Activated naive CD8-positive, alpha-beta T cell treated with anti-CD3 and anti-CD28 coated beads for 36 hours (primary cell): ENCODE data around the gene SIPA1. TPM values are rescaled to one million over a fixed set of nuclear protein-coding genes. Genes with fewer than 3 reads are reported as not detected.
"Not testable (repeated sequence)": the region's sequence is repeated elsewhere in the genome, so short reads cannot be mapped to it uniquely, and the experiment has no call there.

Source experiments
- DNase-seq: peaks from one replicate; pipeline ENCODE4 v3.0.0; 2021
- H3K27ac Mint-ChIP-seq: one replicate; pipeline ENCODE4 v1.8.0; 2022; ENCODE audit warnings: mild to moderate bottlenecking, moderate library complexity, mixed read lengths
- H3K27me3 Mint-ChIP-seq: one replicate; pipeline ENCODE4 v1.8.0; 2022; ENCODE audit warnings: mild to moderate bottlenecking, mixed read lengths
- H3K36me3 Mint-ChIP-seq: one replicate; pipeline ENCODE4 v1.8.0; 2021; ENCODE audit warnings: mild to moderate bottlenecking, mixed read lengths
- H3K4me1 Mint-ChIP-seq: one replicate; pipeline ENCODE4 v1.8.0; 2021; ENCODE audit warnings: mixed read lengths
- H3K4me3 Mint-ChIP-seq: one replicate; pipeline ENCODE4 v1.8.0; 2022; ENCODE audit warnings: mild to moderate bottlenecking, moderate library complexity, mixed read lengths
- H3K9me3 Mint-ChIP-seq: one replicate; pipeline ENCODE4 v1.8.0; 2022; ENCODE audit warnings: mixed read lengths
- total RNA-seq, 2 experiments: library from RNA; stranded (reverse); gene quantifications; one replicate each; pipeline ENCODE4 v1.2.3, GENCODE V29; 2021

Gene SIPA1
- total RNA-seq, 2 experiments from 2014 or later: 123 to 127 TPM

- H3K4me3 Mint-ChIP-seq: no peak overlapping the region
- no peak for DNase-seq
- H3K4me1 Mint-ChIP-seq: peaks cover 6% of the 10 kb centered on the region
- no peaks in the 10 kb centered on the region for H3K9me3 Mint-ChIP-seq
- no peaks in the 10 kb centered on the region for H3K36me3 Mint-ChIP-seq
- H3K27ac Mint-ChIP-seq: no peak overlapping the region
- no peaks in the 10 kb centered on the region for H3K27me3 Mint-ChIP-seq
Measured at GRCh38 chr11:65672180-65672860, 34.4 kb downstream of the SIPA1 start.

- Mint-ChIP-seq H3K36me3 (no peaks in the 10 kb centered on the region), H3K4me1 (peaks cover 6% of the 10 kb centered on the region), H3K27ac (no peak overlapping the region), H3K27me3 (no peaks in the 10 kb centered on the region), H3K9me3 (no peaks in the 10 kb centered on the region), H3K4me3 (no peak overlapping the region)
- no peak for DNase-seq
Measured at GRCh38 chr11:65672982-65673381, 35.1 kb downstream of the SIPA1 start.

DNA sequence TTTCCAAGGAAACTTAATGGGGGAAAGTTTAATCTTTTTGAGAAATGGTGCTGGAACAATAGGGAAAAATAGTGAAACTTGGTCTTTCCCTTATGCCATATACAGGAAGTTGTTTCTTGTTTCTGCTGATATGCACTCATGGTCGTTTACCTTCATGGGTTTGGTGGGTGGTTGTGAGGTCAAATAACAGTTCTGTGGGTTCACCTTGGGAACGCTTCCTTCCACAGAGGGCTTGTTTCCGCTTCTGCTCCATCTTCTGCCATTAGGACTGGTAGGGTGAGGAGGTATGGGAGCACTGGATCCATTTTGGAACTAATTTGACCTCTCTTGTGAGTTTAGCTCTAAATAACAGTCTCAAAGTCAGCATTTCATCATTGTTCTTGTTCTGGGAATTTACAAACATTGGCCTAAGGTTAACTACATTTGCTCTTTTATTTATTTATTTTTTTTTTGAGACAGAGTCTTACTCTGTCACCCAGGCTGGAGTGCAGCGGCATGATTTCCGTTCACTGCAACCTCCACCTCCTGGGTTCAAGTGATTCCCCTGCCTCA, 42.4 kb downstream of the SIPA1 start:
- Mint-ChIP-seq H3K4me3 (no peak overlapping the region), H3K9me3 (no peaks in the 10 kb centered on the region), H3K4me1 (no peaks in the 10 kb centered on the region), H3K27me3 (no peaks in the 10 kb centered on the region), H3K36me3 (no peaks in the 10 kb centered on the region), H3K27ac (no peak overlapping the region)
- DNase-seq: no peak

DNA sequence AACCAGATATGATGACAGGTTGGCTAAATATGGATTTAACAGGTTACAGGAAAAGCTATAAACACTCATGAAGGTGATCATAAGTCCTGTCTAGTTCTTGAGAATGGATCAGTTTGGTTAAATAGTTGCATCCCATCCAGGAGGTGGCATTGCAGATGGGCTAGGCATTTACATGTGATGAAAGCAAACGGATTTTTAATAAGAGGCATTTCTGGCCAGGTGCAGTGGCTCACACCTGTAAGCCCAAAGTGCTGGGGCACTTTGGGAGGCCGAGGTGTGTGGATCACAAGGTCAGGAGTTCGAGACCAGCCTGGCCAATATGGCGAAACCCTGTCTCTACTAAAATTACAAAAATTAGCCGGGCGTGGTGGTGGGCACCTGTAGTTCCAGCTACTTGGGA, 45.6 kb downstream of the SIPA1 start:
- H3K36me3 Mint-ChIP-seq, H3K9me3 Mint-ChIP-seq, H3K4me3 Mint-ChIP-seq, H3K27ac Mint-ChIP-seq, DNase-seq, H3K27me3 Mint-ChIP-seq, H3K4me1 Mint-ChIP-seq: not testable (repeated sequence)

DNA sequence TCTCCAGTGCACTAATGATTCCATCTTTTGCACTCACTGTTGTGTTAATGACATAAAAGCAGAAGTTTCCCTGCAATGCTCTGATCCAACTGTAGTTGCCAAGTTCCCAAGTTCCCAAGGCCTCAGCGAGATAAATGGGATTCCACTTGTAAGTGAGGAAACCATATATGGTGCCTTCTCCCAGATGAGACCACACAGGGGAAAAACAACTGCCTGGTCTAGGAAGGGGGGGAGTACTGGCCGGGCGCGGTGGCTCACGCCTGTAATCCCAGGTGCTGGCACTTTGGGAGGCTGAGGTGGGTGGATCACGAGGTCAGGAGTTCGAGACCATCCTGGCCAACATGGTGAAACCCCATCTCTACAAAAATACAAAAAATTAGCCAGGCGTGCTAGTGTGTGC, 48.1 kb downstream of the SIPA1 start:
- H3K4me1 Mint-ChIP-seq: no peaks in the 10 kb centered on the region
- DNase-seq: no peak
- no peaks in the 10 kb centered on the region for H3K27me3 Mint-ChIP-seq
- no peak overlapping the region for H3K4me3 Mint-ChIP-seq
- H3K9me3 Mint-ChIP-seq: no peaks in the 10 kb centered on the region
- no peaks in the 10 kb centered on the region for H3K36me3 Mint-ChIP-seq
- H3K27ac Mint-ChIP-seq: no peak overlapping the region

GRCh38 chr11:65691847-65692246, 53.9 kb downstream of the SIPA1 start:
- not testable (repeated sequence) for H3K27ac Mint-ChIP-seq

DNA sequence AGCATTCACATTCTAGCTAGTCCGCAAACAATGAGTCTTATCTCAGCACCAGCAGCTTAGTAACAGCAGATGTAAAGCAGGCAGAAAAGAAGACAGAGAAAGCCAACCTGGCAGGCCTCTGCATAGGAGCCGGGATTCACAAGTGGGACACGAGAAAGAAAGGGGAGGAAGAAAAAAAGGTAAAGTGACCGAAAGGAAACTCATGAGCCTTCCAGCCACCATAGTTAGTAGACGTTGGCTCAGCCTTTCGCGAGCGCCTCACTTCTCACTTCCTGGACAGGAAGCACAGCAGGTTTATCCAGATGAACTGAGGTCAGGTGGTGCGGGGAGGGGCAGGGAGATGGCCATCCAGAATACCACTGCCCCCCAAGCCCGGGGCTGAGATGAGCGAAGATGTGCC, 54.5 kb downstream of the SIPA1 start:
- Mint-ChIP-seq H3K27me3 (no peaks in the 10 kb centered on the region), H3K27ac (no peak overlapping the region), H3K4me1 (peaks cover 3% of the 10 kb centered on the region), H3K36me3 (no peaks in the 10 kb centered on the region), H3K9me3 (no peaks in the 10 kb centered on the region), H3K4me3 (no peak overlapping the region)
- no peak for DNase-seq

More at GRCh38 chr11:65691847-65692246, 53.9 kb downstream of the SIPA1 start:
- not testable (repeated sequence) for H3K4me3 Mint-ChIP-seq, H3K27me3 Mint-ChIP-seq, H3K4me1 Mint-ChIP-seq, DNase-seq, H3K9me3 Mint-ChIP-seq, H3K36me3 Mint-ChIP-seq

- peaks cover 3% of the 10 kb centered on the region for H3K4me1 Mint-ChIP-seq
- H3K4me3 Mint-ChIP-seq: no peak overlapping the region
- H3K27me3 Mint-ChIP-seq: no peaks in the 10 kb centered on the region
- H3K9me3 Mint-ChIP-seq: no peaks in the 10 kb centered on the region
- no peak overlapping the region for H3K27ac Mint-ChIP-seq
- H3K36me3 Mint-ChIP-seq: no peaks in the 10 kb centered on the region
- no peak for DNase-seq
Measured at GRCh38 chr11:65695459-65696241, 57.7 kb downstream of the SIPA1 start.

DNA sequence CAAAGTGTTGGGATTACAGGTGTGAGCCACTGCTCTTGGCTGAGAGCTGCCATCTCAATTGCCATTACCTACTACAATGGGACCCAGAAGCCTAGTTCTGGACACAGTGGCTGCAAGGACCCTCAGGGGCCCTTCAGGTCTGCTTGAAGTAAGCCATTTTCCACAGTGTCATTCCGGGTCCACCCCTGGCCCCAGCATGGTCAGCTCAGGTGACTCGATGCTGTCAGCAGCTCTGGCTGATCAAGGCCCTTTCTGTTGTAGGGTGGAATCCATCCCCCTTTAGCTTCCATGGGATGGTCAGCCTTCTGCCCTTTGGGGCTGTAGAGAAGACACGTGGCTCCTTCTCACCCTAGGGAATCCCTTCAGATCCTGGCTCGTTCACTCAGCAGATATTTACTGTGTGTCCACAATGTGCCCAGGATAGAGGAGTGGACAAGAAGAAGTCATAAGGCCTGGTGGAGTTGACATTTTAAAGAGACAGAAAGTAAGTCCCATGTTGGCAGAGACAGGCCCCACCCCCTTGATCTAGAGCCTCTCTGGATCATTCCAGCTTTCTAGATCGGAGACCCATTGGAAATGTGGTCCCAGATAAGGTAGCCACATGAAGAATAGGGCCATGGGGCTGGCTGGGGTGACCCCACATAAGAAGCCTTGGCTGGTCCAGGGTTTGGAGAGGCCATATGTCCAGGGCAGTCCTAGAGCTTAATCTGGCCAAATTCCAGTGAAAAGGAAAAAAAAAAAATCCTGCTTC, 59.1 kb downstream of the SIPA1 start:
- Mint-ChIP-seq H3K4me1 (peaks cover 3% of the 10 kb centered on the region), H3K4me3 (no peak overlapping the region), H3K9me3 (no peaks in the 10 kb centered on the region), H3K36me3 (no peaks in the 10 kb centered on the region), H3K27me3 (no peaks in the 10 kb centered on the region), H3K27ac (no peak overlapping the region)
- DNase-seq: no peak

GRCh38 chr11:65698205-65698604, 60.3 kb downstream of the SIPA1 start:
- Mint-ChIP-seq H3K27ac (no peak overlapping the region), H3K36me3 (no peaks in the 10 kb centered on the region), H3K9me3 (no peaks in the 10 kb centered on the region), H3K27me3 (no peaks in the 10 kb centered on the region), H3K4me1 (no peaks in the 10 kb centered on the region), H3K4me3 (no peak overlapping the region)
- no peak for DNase-seq

DNA sequence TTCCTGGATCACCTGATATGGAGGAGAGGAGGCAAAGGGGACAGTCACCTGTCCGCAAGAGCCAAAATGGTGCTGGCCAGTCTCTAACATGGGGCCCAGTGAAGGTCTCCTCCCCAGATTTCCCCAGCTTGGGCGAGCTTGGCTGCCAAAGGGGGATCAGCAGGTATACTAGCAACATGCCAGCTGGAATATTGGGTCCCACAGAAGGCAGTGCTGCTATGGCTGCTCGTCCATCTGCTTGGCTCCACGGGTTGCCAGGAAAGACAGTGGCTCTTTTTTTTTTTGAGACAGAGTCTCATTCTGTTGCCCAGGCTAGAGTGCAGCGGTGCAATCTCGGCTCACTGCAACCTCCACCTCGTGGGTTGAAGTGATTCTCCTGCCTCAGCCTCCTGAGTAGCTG, 61.4 kb downstream of the SIPA1 start:
- H3K27ac Mint-ChIP-seq: no peak overlapping the region
- H3K27me3 Mint-ChIP-seq: peaks cover 1% of the 10 kb centered on the region
- no peaks in the 10 kb centered on the region for H3K36me3 Mint-ChIP-seq
- H3K4me3 Mint-ChIP-seq: no peak overlapping the region
- no peaks in the 10 kb centered on the region for H3K4me1 Mint-ChIP-seq
- H3K9me3 Mint-ChIP-seq: no peaks in the 10 kb centered on the region
- DNase-seq: no peak

DNA sequence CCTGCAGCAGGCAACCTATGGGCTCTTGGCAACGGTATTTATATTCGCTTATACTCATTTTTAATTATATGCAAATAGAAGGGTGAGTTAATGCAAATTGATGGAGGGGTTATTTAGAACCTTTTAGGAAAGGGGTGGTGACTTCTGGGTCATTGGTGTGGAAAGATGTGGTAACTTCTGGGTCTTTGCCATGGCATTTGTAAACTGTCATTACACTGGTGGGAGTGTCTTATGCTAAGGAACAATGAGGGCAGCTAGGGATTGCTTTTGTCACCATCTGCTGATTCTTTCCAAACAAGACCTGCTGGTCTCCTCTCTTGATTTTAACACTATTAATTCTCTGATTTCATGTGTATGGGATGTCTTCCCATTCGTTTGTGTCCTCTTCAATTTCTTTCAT, 62.5 kb downstream of the SIPA1 start:
- Mint-ChIP-seq H3K27ac (no peak overlapping the region), H3K4me1 (no peaks in the 10 kb centered on the region), H3K36me3 (no peaks in the 10 kb centered on the region), H3K9me3 (no peaks in the 10 kb centered on the region), H3K4me3 (no peak overlapping the region), H3K27me3 (peaks cover 3% of the 10 kb centered on the region)
- DNase-seq: no peak
